AG09319 (cell line): ENCODE data around the gene PROM1.

Source experiments
- DNase-seq: peaks from one replicate; pipeline ENCODE4 v3.0.0-alpha.2; 2010; ENCODE audit warnings: low read depth; ENCODE audit errors: extremely low read depth
- TF ChIP-seq, protein P1 (sequence below): IDR thresholded peaks from 2 replicates; pipeline ENCODE4 v1.5.1; 2011; ENCODE audit warnings: low read depth, mild to moderate bottlenecking, inconsistent platforms, low read length, moderate library complexity

PROM1 gene

DNA sequence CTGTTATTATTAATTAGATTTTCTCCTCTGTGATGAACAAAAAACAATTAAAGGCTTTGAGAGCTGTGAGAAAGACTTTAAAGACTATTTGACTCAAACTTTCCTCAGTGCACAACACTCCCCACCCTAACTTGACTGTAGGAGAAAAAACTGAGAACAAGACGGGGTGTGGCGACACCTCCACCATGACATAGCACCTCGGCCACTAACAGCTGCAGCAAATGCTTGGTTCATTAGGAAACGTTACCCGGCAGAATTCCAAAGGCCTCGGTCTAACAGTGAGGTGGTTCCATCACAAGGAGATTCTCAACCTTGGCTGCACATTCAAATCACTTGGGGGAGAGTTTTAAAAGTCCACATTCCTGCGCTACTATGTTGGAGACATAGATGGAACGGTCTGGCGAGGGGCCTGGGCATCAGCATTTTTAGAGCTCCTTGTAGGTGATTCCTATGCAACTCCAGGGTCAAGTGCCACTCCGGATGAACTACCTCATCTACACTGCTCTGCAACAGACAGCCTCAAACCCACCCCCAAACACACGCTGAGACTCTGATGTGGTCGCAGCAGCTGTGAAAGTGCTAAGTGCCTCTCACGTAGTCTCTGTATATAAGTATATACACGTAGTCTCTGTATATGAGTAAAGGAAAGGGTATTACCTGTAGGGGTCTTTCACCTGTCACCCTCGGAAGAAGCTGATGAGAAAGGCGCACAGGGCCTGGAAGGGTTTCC lies 121.9 kb downstream of the PROM1 start:
- no peak for DNase-seq

DNA sequence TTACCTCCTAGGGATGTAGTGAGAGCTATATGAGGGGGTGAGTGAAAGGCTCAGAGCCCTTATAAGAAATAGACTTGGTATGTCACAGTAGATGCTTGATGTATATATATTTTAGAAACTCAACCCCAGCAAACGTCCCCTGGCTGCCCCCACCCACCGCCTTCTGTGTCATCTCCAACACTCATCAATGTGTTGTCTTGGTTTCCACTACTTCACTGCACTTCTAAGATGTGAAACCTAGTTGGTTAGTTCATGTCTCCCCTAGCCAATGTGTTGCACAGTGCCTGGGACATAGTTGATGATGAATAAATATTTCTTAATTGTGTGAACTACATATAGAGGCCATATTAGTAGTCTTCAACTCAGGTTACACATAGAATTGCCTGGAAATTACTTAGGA lies 125.3 kb downstream of the PROM1 start:
- TF ChIP-seq, protein P1, sequence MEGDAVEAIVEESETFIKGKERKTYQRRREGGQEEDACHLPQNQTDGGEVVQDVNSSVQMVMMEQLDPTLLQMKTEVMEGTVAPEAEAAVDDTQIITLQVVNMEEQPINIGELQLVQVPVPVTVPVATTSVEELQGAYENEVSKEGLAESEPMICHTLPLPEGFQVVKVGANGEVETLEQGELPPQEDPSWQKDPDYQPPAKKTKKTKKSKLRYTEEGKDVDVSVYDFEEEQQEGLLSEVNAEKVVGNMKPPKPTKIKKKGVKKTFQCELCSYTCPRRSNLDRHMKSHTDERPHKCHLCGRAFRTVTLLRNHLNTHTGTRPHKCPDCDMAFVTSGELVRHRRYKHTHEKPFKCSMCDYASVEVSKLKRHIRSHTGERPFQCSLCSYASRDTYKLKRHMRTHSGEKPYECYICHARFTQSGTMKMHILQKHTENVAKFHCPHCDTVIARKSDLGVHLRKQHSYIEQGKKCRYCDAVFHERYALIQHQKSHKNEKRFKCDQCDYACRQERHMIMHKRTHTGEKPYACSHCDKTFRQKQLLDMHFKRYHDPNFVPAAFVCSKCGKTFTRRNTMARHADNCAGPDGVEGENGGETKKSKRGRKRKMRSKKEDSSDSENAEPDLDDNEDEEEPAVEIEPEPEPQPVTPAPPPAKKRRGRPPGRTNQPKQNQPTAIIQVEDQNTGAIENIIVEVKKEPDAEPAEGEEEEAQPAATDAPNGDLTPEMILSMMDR, result no peak

More for the DNA sequence above, 121.9 kb downstream of the PROM1 start:
- TF ChIP-seq, protein P1, result no peak

DNA sequence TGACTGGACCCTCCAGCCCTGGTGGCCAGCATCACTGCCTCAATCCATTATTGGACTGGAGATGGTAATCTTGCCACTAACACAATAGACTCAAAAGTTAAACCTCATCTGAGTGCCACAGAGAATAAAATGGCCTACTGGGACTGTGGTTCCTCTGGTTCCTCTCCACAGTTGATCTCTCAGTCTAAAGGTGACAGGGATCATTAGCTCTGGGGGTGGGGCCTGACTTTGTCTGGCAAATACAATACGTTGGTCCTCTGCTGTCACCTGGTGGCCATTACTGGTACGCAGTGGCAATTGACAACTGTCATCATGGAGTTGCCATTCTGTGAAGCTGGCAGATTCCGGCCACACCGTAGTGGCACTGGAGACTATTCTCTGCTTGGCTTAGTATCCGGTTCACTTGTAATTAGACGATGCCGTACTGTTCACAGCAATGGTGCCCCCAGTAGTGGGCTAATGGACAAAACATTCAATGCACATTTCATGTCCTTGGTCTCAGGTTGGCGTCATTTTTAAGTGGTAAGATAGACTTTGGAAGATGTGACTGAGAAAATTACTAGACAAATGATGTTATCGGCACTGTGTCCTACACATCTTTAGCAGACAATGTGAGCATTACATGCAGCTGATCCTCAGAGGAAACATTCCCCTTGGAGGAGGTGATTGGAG lies 127.5 kb downstream of the PROM1 start:
- DNase-seq, result peak; percentile 14
- TF ChIP-seq, protein P1, result peak; percentile 98

More for the DNA sequence above, 125.3 kb downstream of the PROM1 start:
- no peak for DNase-seq

DNA sequence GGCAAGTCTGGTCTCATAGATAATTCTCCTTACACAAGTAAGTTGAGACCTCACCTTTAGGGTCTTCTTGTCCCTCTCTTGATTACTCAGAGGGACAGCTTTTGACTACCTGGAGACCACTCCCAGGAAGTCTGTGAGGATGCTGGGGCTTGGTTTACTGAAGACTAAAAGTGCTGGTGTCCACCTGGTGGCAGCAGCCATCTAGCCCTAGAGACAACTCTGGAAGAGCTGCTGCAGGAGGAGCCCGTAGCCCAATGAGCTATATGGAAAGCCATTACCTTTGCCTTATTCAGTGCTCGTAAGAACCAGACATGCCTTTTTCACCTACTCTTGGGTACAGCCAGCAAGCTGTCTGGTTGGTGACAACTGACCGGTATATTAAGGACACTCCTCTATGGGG lies 128.2 kb downstream of the PROM1 start:
- TF ChIP-seq, protein P1, result peak; percentile 28
- DNase-seq, result no peak

DNA sequence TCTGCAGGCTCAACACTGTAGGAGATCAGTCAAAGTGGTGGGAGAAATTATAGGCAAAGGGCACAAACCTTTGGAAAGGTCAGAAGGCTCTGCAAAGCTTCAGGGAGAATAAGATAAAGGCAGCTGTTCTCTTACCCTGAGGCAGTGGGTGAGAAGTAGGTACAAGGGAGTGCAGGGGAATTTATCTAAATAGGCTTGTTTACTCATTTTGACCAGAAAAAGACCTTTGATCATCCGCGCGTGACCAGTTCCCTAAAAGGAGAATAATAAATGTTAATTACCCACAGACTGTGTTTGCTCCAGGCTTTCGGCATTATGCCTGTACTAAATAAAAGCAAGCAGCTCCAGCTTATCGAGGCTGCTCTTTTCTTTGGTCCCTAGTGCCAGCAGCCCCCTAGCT lies 130.2 kb downstream of the PROM1 start:
- TF ChIP-seq, protein P1, result no peak
- no peak for DNase-seq

DNA sequence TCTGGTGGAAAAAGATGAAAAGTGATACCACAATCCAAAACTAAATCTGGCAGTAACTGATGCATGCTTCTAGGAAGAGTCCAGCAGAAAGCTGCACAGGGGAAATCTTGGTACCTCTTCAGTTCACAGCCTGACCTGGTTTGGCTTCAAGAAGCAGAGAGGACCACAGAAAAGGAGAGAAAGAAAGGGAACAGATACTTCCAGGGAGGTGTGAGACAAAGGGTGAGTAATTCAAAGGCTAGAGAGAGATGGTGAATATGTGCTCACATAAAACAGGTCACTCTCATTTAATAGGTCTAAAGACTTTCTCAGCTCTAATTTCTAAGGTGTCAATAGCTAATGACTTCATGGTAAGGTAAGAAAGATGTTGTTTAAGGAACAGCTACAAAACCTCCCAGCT lies 132.0 kb downstream of the PROM1 start:
- DNase-seq, result no peak
- TF ChIP-seq, protein P1, result no peak

DNA sequence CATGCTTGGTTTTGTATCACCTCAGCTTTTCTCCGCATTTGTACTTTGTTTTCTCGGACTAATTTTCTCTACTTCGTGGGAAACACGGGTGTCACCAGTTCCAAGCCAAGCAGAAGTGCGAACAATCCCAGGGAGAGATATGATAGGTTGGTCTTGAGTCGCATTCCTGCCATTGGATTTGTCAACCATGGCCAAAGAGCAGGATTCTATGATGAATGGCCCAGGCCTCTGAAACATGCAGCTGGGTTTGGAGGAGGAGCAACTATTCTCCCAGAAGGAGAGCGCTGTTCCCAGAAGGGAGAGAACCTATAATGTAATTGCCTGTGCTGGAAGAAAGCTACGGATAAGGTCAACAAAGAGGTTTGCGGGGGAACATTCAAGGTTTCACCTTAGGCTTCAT lies 135.0 kb downstream of the PROM1 start:
- TF ChIP-seq, protein P1, result no peak
- no peak for DNase-seq
